D721Med (cell line): ENCODE measurements around the gene GPX3.

Experiments used
- DNase-seq: peaks from one replicate; pipeline ENCODE4 v3.0.0; 2011; ENCODE audit warnings: low spot score; ENCODE audit not compliant: insufficient read length
- FAIRE-seq: peaks from 2 replicates; lab custom pipeline; 2011; peaks lifted over from hg19 to GRCh38; lab: Jason Lieb, UNC
- TF ChIP-seq, protein P1 (sequence below): IDR thresholded peaks from 2 replicates; pipeline ENCODE4 v1.5.1; 2012; ENCODE audit warnings: mild to moderate bottlenecking, control low read depth; ENCODE audit not compliant: insufficient read depth; ENCODE audit errors: missing control alignments

The GPX3 gene

DNA sequence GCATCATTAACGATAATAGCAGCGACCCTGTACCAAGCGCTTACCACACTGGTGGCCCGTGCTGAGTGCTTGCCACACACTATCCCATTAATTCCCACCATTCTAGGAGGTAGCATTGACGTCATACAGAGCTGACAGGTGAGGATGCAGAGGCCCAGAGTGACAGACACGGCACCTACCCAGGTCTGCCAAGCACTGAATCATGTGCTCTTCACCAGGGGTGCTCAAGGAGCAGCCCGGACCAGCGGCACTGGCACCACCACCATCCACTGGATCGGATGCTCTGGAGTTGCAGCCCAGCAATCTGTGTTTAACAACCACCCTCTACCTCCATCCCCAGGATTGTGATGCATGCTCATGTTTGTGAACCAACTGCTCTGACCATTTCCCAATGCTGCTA is 57.0 kb downstream of the GPX3 start:
- DNase-seq (no peak), FAIRE-seq (no peak)
- TF ChIP-seq, protein P1, sequence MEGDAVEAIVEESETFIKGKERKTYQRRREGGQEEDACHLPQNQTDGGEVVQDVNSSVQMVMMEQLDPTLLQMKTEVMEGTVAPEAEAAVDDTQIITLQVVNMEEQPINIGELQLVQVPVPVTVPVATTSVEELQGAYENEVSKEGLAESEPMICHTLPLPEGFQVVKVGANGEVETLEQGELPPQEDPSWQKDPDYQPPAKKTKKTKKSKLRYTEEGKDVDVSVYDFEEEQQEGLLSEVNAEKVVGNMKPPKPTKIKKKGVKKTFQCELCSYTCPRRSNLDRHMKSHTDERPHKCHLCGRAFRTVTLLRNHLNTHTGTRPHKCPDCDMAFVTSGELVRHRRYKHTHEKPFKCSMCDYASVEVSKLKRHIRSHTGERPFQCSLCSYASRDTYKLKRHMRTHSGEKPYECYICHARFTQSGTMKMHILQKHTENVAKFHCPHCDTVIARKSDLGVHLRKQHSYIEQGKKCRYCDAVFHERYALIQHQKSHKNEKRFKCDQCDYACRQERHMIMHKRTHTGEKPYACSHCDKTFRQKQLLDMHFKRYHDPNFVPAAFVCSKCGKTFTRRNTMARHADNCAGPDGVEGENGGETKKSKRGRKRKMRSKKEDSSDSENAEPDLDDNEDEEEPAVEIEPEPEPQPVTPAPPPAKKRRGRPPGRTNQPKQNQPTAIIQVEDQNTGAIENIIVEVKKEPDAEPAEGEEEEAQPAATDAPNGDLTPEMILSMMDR: no peak

DNA sequence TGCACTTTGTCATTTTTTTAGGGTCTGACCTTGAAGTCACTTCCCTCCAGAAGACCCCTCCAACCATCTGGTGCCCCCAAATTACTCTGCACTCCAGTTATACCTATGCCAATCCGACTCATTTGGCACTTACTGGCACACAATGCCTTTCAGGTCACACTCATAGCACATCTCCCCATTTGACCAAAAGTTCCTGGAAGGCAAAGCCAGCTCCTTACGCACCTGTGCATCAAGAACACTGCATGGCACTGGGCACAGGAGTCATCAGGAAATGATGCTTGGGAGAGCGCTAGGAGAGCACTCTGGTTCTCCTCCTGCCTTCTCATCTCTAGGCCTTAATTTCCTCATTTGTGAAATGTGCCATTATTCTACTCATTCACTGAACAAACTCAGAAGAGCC is 57.6 kb downstream of the GPX3 start:
- TF ChIP-seq, protein P1: no peak
- no peak for FAIRE-seq

More for the DNA sequence above, 57.6 kb downstream of the GPX3 start:
- no peak for DNase-seq
